Stimulated activated CD8-positive, alpha-beta memory T cell treated with anti-CD3 and anti-CD28 coated beads, Interleukin-15, amount 100 ng/mL, for 24 hours (primary cell): ENCODE results near the gene CLRN3.

Source experiments
- DNase-seq: peaks from one replicate; pipeline ENCODE4 v3.0.0-alpha.2; 2020; ENCODE audit warnings: low read depth

Gene CLRN3

GRCh38 chr10:127919418-127920271 lies 26.9 kb upstream of the CLRN3 start:
- no peak for DNase-seq

- DNase-seq = no peak
These were observed 25.8 kb upstream of the CLRN3 start for GRCh38 chr10:127918572-127918971.

GRCh38 chr10:127916826-127917225 lies 24.1 kb upstream of the CLRN3 start:
- no peak for DNase-seq

GRCh38 chr10:127915324-127915723 lies 22.6 kb upstream of the CLRN3 start:
- DNase-seq = no peak

GRCh38 chr10:127913368-127913759 lies 20.6 kb upstream of the CLRN3 start:
- DNase-seq = no peak

GRCh38 chr10:127912607-127913367 lies 20.0 kb upstream of the CLRN3 start:
- no peak for DNase-seq

- no peak for DNase-seq
These were observed 19.1 kb upstream of the CLRN3 start for GRCh38 chr10:127911867-127912257.

GRCh38 chr10:127911218-127911866 lies 18.6 kb upstream of the CLRN3 start:
- no peak for DNase-seq

GRCh38 chr10:127910464-127910770 lies 17.7 kb upstream of the CLRN3 start:
- no peak for DNase-seq

GRCh38 chr10:127909716-127910463 lies 17.1 kb upstream of the CLRN3 start:
- no peak for DNase-seq

GRCh38 chr10:127908959-127909267 lies 16.2 kb upstream of the CLRN3 start:
- no peak for DNase-seq

- DNase-seq = no peak
These were observed 15.6 kb upstream of the CLRN3 start for GRCh38 chr10:127908106-127908958.

- no peak for DNase-seq
These were observed 14.8 kb upstream of the CLRN3 start for GRCh38 chr10:127907411-127908105.

GRCh38 chr10:127906548-127907377 lies 14.0 kb upstream of the CLRN3 start, which contains the start of gene PTPRE:
PTPRE (plus strand) TSS chr10:127907103; CDS start chr10:128040882, 133,779 bp downstream.
- peak; percentile 56 for DNase-seq

GRCh38 chr10:127905848-127906261 lies 13.1 kb upstream of the CLRN3 start:
- DNase-seq = no peak

GRCh38 chr10:127905001-127905847 lies 12.5 kb upstream of the CLRN3 start:
- DNase-seq = no peak

- DNase-seq = no peak
These were observed 11.7 kb upstream of the CLRN3 start for GRCh38 chr10:127904311-127905000.

GRCh38 chr10:127903789-127904188 lies 11.0 kb upstream of the CLRN3 start:
- DNase-seq = no peak
